Measurements from ENCODE around the gene CEP135.

CEP135 gene

GRCh38 chr4:55912249-55912648 is 36.5 kb upstream of the CEP135 start:
- no peak overlapping the region for H2BK12ac ChIP-seq (ENCODE audit: low read length)
- H3K27me3 ChIP-seq (ENCODE audit: control insufficient read depth in 3 of 3, insufficient read depth in 3 of 3, low read depth in 1 of 3, low read length in 3 of 3): no peaks in the 10 kb centered on the region
- H3K9ac ChIP-seq (ENCODE audit: low read depth, low read length, poor library complexity): no peak overlapping the region
- WGBS, 2 donors (ENCODE audit: extremely low coverage in 2 of 2, insufficient read length in 2 of 2, insufficient replicate concordance in 1 of 2): no CpG with 5 or more reads among the region's 6 CpGs
- no peak overlapping the region for H3K4ac ChIP-seq (ENCODE audit: low read length)
- no peak overlapping the region for H2BK15ac ChIP-seq (ENCODE audit: low read length)
- no peak overlapping the region for H3K4me2 ChIP-seq (ENCODE audit: insufficient read depth, low read length, poor library complexity, severe bottlenecking)
- no peak overlapping the region for H2AFZ ChIP-seq (ENCODE audit: low read length)
- no peak overlapping the region for H3K14ac ChIP-seq (ENCODE audit: low read length)
- no peaks in the 10 kb centered on the region for H3K4me1 ChIP-seq (ENCODE audit: control insufficient read depth in 2 of 2, insufficient read depth in 1 of 2, low read depth in 1 of 2, low read length in 2 of 2)
- H3K36me3 ChIP-seq (replicated peaks in 1 of 2; ENCODE audit: control insufficient read depth in 2 of 2, insufficient read depth in 2 of 2, low read length in 2 of 2): no peaks in the 10 kb centered on the region
- no peak overlapping the region for H3K27ac ChIP-seq (replicated peaks; ENCODE audit: low read length)
- H3K23ac ChIP-seq (ENCODE audit: low read depth, low read length, poor library complexity): no peak overlapping the region
- H4K8ac ChIP-seq (ENCODE audit: low read depth, low read length): no peak overlapping the region
- H2BK120ac ChIP-seq (ENCODE audit: low read depth, low read length): no peak overlapping the region
- H2AK5ac ChIP-seq (ENCODE audit: low read depth, low read length): no peak overlapping the region
- H3K9me3 ChIP-seq (replicated peaks in 1 of 2; ENCODE audit: control insufficient read depth in 2 of 2, insufficient read depth in 1 of 2, low read depth in 1 of 2, low read length in 2 of 2): peaks cover 0 to 4% of the 10 kb centered on the region in 2 donors
- no peak overlapping the region for H3K18ac ChIP-seq (ENCODE audit: low read length)
- no peak overlapping the region for H4K91ac ChIP-seq (ENCODE audit: low read depth, low read length, poor library complexity)
- DNase-seq (ENCODE audit: low spot score): no peak
- H2BK5ac ChIP-seq (ENCODE audit: low read length): no peak overlapping the region
- H3K4me3 ChIP-seq (ENCODE audit: low read length in 2 of 2): no peak overlapping the region
- no peaks in the 10 kb centered on the region for H3K79me1 ChIP-seq (ENCODE audit: low read depth, low read length)

DNA sequence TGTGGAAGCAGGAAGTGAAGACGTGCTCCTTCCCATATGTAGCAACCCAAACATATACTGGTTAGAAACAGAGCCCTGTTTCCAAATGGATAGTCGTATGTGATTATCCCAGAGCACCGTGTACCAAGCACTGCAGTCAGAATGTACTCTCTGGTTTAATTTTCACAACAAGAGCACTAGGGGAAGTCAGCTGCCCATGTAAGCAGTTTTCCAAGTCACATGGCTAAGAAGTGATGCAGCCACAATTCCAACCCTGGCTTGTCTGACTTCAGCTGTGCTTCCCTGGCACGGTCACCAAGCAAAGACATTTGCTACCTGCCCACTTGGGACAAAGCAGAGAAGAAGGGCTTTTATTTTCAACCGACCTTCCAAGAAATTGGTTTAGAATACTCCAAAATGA is 28.2 kb upstream of the CEP135 start:
- no peak overlapping the region for H3K9ac ChIP-seq (ENCODE audit: low read depth, low read length, poor library complexity)
- no peak overlapping the region for H2BK120ac ChIP-seq (ENCODE audit: low read depth, low read length)
- no peak for DNase-seq (ENCODE audit: low spot score)
- peak overlapping the region; percentile 79 for H2AFZ ChIP-seq (ENCODE audit: low read length)
- no peak overlapping the region for H2BK12ac ChIP-seq (ENCODE audit: low read length)
- no peak overlapping the region for H2AK5ac ChIP-seq (ENCODE audit: low read depth, low read length)
- no peaks in the 10 kb centered on the region for H3K36me3 ChIP-seq (replicated peaks in 1 of 2; ENCODE audit: control insufficient read depth in 2 of 2, insufficient read depth in 2 of 2, low read length in 2 of 2)
- H3K4ac ChIP-seq (ENCODE audit: low read length): no peak overlapping the region
- peaks cover 0 to 5% of the 10 kb centered on the region in 2 donors for H3K4me1 ChIP-seq (ENCODE audit: control insufficient read depth in 2 of 2, insufficient read depth in 1 of 2, low read depth in 1 of 2, low read length in 2 of 2)
- no peaks in the 10 kb centered on the region for H3K27me3 ChIP-seq (ENCODE audit: control insufficient read depth in 3 of 3, insufficient read depth in 3 of 3, low read depth in 1 of 3, low read length in 3 of 3)
- no CpG with 5 or more reads among the region's 5 CpGs for WGBS, 2 donors (ENCODE audit: extremely low coverage in 2 of 2, insufficient read length in 2 of 2, insufficient replicate concordance in 1 of 2)
- no peak overlapping the region for H2BK5ac ChIP-seq (ENCODE audit: low read length)
- H2BK15ac ChIP-seq (ENCODE audit: low read length): no peak overlapping the region
- no peak overlapping the region for H3K4me3 ChIP-seq (ENCODE audit: low read length in 2 of 2)
- no peak overlapping the region for H3K18ac ChIP-seq (ENCODE audit: low read length)
- H3K14ac ChIP-seq (ENCODE audit: low read length): no peak overlapping the region
- H3K23ac ChIP-seq (ENCODE audit: low read depth, low read length, poor library complexity): no peak overlapping the region
- H3K4me2 ChIP-seq (ENCODE audit: insufficient read depth, low read length, poor library complexity, severe bottlenecking): no peak overlapping the region
- H3K9me3 ChIP-seq (replicated peaks in 1 of 2; ENCODE audit: control insufficient read depth in 2 of 2, insufficient read depth in 1 of 2, low read depth in 1 of 2, low read length in 2 of 2): no peaks in the 10 kb centered on the region
- H3K79me1 ChIP-seq (ENCODE audit: low read depth, low read length): no peaks in the 10 kb centered on the region
- H3K27ac ChIP-seq (replicated peaks; ENCODE audit: low read length): no peak overlapping the region
- no peak overlapping the region for H4K8ac ChIP-seq (ENCODE audit: low read depth, low read length)
- no peak overlapping the region for H4K91ac ChIP-seq (ENCODE audit: low read depth, low read length, poor library complexity)

- no peaks in the 10 kb centered on the region for H3K36me3 ChIP-seq (replicated peaks in 1 of 2; ENCODE audit: control insufficient read depth in 2 of 2, insufficient read depth in 2 of 2, low read length in 2 of 2)
- H4K91ac ChIP-seq (ENCODE audit: low read depth, low read length, poor library complexity): no peak overlapping the region
- H2BK5ac ChIP-seq (ENCODE audit: low read length): no peak overlapping the region
- no peak overlapping the region for H3K14ac ChIP-seq (ENCODE audit: low read length)
- H2BK12ac ChIP-seq (ENCODE audit: low read length): no peak overlapping the region
- H3K4ac ChIP-seq (ENCODE audit: low read length): no peak overlapping the region
- H3K9me3 ChIP-seq (replicated peaks in 1 of 2; ENCODE audit: control insufficient read depth in 2 of 2, insufficient read depth in 1 of 2, low read depth in 1 of 2, low read length in 2 of 2): no peaks in the 10 kb centered on the region
- H4K8ac ChIP-seq (ENCODE audit: low read depth, low read length): no peak overlapping the region
- H3K4me1 ChIP-seq (ENCODE audit: control insufficient read depth in 2 of 2, insufficient read depth in 1 of 2, low read depth in 1 of 2, low read length in 2 of 2): peaks cover 0 to 5% of the 10 kb centered on the region in 2 donors
- H3K79me1 ChIP-seq (ENCODE audit: low read depth, low read length): no peaks in the 10 kb centered on the region
- H3K9ac ChIP-seq (ENCODE audit: low read depth, low read length, poor library complexity): no peak overlapping the region
- H2BK120ac ChIP-seq (ENCODE audit: low read depth, low read length): no peak overlapping the region
- whole genome bisulfite sequencing, 2 donors (ENCODE audit: extremely low coverage in 2 of 2, insufficient read length in 2 of 2, insufficient replicate concordance in 1 of 2): no CpG with 5 or more reads among the region's 3 CpGs
- no peak overlapping the region for H3K27ac ChIP-seq (replicated peaks; ENCODE audit: low read length)
- no peak overlapping the region for H2BK15ac ChIP-seq (ENCODE audit: low read length)
- no peak overlapping the region for H2AK5ac ChIP-seq (ENCODE audit: low read depth, low read length)
- H3K23ac ChIP-seq (ENCODE audit: low read depth, low read length, poor library complexity): no peak overlapping the region
- H3K4me3 ChIP-seq (ENCODE audit: low read length in 2 of 2): no peak overlapping the region
- H2AFZ ChIP-seq (ENCODE audit: low read length): no peak overlapping the region
- no peaks in the 10 kb centered on the region for H3K27me3 ChIP-seq (ENCODE audit: control insufficient read depth in 3 of 3, insufficient read depth in 3 of 3, low read depth in 1 of 3, low read length in 3 of 3)
- no peak overlapping the region for H3K18ac ChIP-seq (ENCODE audit: low read length)
- DNase-seq (ENCODE audit: low spot score): no peak
- H3K4me2 ChIP-seq (ENCODE audit: insufficient read depth, low read length, poor library complexity, severe bottlenecking): no peak overlapping the region
Measured at GRCh38 chr4:55921093-55921492, 27.7 kb upstream of the CEP135 start.

- Histone ChIP-seq H2BK12ac (ENCODE audit: low read length) (no peak overlapping the region), H3K9me3 (replicated peaks in 1 of 2; ENCODE audit: control insufficient read depth in 2 of 2, insufficient read depth in 1 of 2, low read depth in 1 of 2, low read length in 2 of 2) (peaks cover 0 to 9% of the 10 kb centered on the region in 2 donors), H2AFZ (ENCODE audit: low read length) (peak overlapping the region; percentile 56), H3K4ac (ENCODE audit: low read length) (no peak overlapping the region), H3K4me2 (ENCODE audit: insufficient read depth, low read length, poor library complexity, severe bottlenecking) (no peak overlapping the region), H3K79me1 (ENCODE audit: low read depth, low read length) (no peaks in the 10 kb centered on the region), H2AK5ac (ENCODE audit: low read depth, low read length) (no peak overlapping the region), H3K14ac (ENCODE audit: low read length) (no peak overlapping the region), H3K36me3 (replicated peaks in 1 of 2; ENCODE audit: control insufficient read depth in 2 of 2, insufficient read depth in 2 of 2, low read length in 2 of 2) (no peaks in the 10 kb centered on the region), H4K8ac (ENCODE audit: low read depth, low read length) (no peak overlapping the region), H3K27me3 (ENCODE audit: control insufficient read depth in 3 of 3, insufficient read depth in 3 of 3, low read depth in 1 of 3, low read length in 3 of 3) (no peaks in the 10 kb centered on the region), H3K9ac (ENCODE audit: low read depth, low read length, poor library complexity) (no peak overlapping the region), H4K91ac (ENCODE audit: low read depth, low read length, poor library complexity) (no peak overlapping the region), H3K4me1 (ENCODE audit: control insufficient read depth in 2 of 2, insufficient read depth in 1 of 2, low read depth in 1 of 2, low read length in 2 of 2) (peaks cover 0 to 5% of the 10 kb centered on the region in 2 donors), H2BK5ac (ENCODE audit: low read length) (no peak overlapping the region), H3K23ac (ENCODE audit: low read depth, low read length, poor library complexity) (no peak overlapping the region), H3K27ac (replicated peaks; ENCODE audit: low read length) (no peak overlapping the region), H3K4me3 (ENCODE audit: low read length in 2 of 2) (no peak overlapping the region), H2BK120ac (ENCODE audit: low read depth, low read length) (no peak overlapping the region), H2BK15ac (ENCODE audit: low read length) (no peak overlapping the region), H3K18ac (ENCODE audit: low read length) (no peak overlapping the region)
- DNase-seq (ENCODE audit: low spot score): no peak
- WGBS, 2 donors (ENCODE audit: extremely low coverage in 2 of 2, insufficient read length in 2 of 2, insufficient replicate concordance in 1 of 2): no CpG with 5 or more reads among the region's 4 CpGs
Measured at GRCh38 chr4:55925241-55925640, 23.5 kb upstream of the CEP135 start.

Data from neuronal stem cell (in vitro differentiated cells).